Measurements from ENCODE around the gene ZBTB5.

- TF ChIP-seq CTCF (conservative IDR thresholded peaks at IDR 0.05) (no peak), EZH2 (IDR thresholded peaks at IDR 0.05; ENCODE audit: low read depth) (no peak)
Observed at GRCh38 chr9:37438359-37438758, 26.9 kb downstream of the ZBTB5 start.

All from PC-9 (cell line).